GM23338 (cell line): Measurements from ENCODE around the gene KRTAP1-4. TPM values are rescaled to one million over a fixed set of nuclear protein-coding genes. Genes with fewer than 3 reads are reported as not detected.

Source experiments
- ATAC-seq: fragments of 200-7000 bp; cut with Tn5 transposase; 3 replicates; pipeline ENCODE4 v1.9.1; 2020
- DNase-seq: peaks from one replicate; pipeline ENCODE4 v3.0.0-alpha.2; 2015; ENCODE audit warnings: low spot score
- H2AFZ ChIP-seq: fragments of 200-600 bp; sonication (generic); 2 replicates; pipeline ENCODE4 v1.8.0; 2016; ENCODE audit warnings: antibody characterized with exemption, mild to moderate bottlenecking, moderate library complexity
- H3F3A ChIP-seq: fragments of 200-600 bp; sonication (generic); replicated peaks from 2 replicates; pipeline ENCODE4 v1.8.0; 2017; ENCODE audit warnings: antibody characterized with exemption, mixed run types, low read depth
- H3K27ac ChIP-seq: fragments of 200-600 bp; sonication (generic); 2 replicates; pipeline ENCODE4 v1.6.1; 2016; ENCODE audit warnings: low read depth
- H3K27me3 ChIP-seq: fragments of 200-600 bp; sonication (generic); 2 replicates; pipeline ENCODE4 v1.8.0; 2016; ENCODE audit warnings: mild to moderate bottlenecking, mixed run types, moderate library complexity; ENCODE audit not compliant: insufficient read depth
- H3K36me3 ChIP-seq: fragments of 200-600 bp; sonication (generic); 2 replicates; pipeline ENCODE4 v1.8.0; 2016; ENCODE audit warnings: mild to moderate bottlenecking; ENCODE audit not compliant: insufficient read depth
- H3K4me1 ChIP-seq: fragments of 200-600 bp; sonication (generic); 2 replicates; pipeline ENCODE4 v1.8.0; 2016; ENCODE audit warnings: mild to moderate bottlenecking, moderate library complexity; ENCODE audit not compliant: insufficient read depth
- H3K4me2 ChIP-seq: fragments of 200-600 bp; sonication (generic); 2 replicates; pipeline ENCODE4 v1.7.1; 2017; ENCODE audit warnings: mixed run types
- H3K4me3 ChIP-seq: fragments of 200-600 bp; sonication (generic); 2 replicates; pipeline ENCODE4 v1.6.1; 2016; ENCODE audit warnings: mixed run types
- H3K79me2 ChIP-seq: fragments of 200-600 bp; sonication (generic); replicated peaks from 2 replicates; pipeline ENCODE4 v1.8.0; 2017; ENCODE audit warnings: mild to moderate bottlenecking; ENCODE audit not compliant: insufficient read depth
- H3K9me2 ChIP-seq: fragments of 200-600 bp; sonication (generic); 2 replicates; pipeline ENCODE4 v1.8.0; 2017; ENCODE audit not compliant: insufficient read depth
- H4K20me1 ChIP-seq: fragments of 200-600 bp; sonication (generic); replicated peaks from 2 replicates; pipeline ENCODE4 v1.8.0; 2017; ENCODE audit warnings: mild to moderate bottlenecking; ENCODE audit not compliant: insufficient read depth
- H3K27ac Mint-ChIP-seq: 2 replicates; pipeline ENCODE4 v1.8.0; 2020; ENCODE audit warnings: inconsistent platforms, mild to moderate bottlenecking, moderate library complexity, mixed read lengths
- H3K27me3 Mint-ChIP-seq: 3 replicates; pipeline ENCODE4 v1.8.0; 2022; ENCODE audit warnings: low read depth, mild to moderate bottlenecking, moderate library complexity, mixed read lengths, inconsistent platforms; ENCODE audit not compliant: insufficient read depth, poor library complexity
- H3K36me3 Mint-ChIP-seq: 3 replicates; pipeline ENCODE4 v1.8.0; 2021; ENCODE audit warnings: low read depth, mild to moderate bottlenecking, inconsistent platforms, moderate library complexity, mixed read lengths
- H3K4me1 Mint-ChIP-seq: 3 replicates; pipeline ENCODE4 v1.8.0; 2020; ENCODE audit warnings: mild to moderate bottlenecking, inconsistent platforms, mixed read lengths
- H3K4me3 Mint-ChIP-seq: 3 replicates; pipeline ENCODE4 v1.8.0; 2021; ENCODE audit warnings: moderate library complexity, mild to moderate bottlenecking, inconsistent platforms, mixed read lengths
- H3K9me3 Mint-ChIP-seq: 3 replicates; pipeline ENCODE4 v1.8.0; 2020; ENCODE audit warnings: moderate library complexity, mild to moderate bottlenecking, inconsistent platforms, mixed read lengths
- ETS1 ChIP-seq: IDR thresholded peaks from 2 replicates; pipeline ENCODE4 v1.6.1; 2016; ENCODE audit warnings: antibody characterized with exemption
- ZNF462 ChIP-seq: fragments of 250-450 bp; sonication (Bioruptor Pico); IDR thresholded peaks from 2 replicates; pipeline ENCODE4 v1.5.0; 2020; ENCODE audit warnings: mild to moderate bottlenecking, moderate library complexity
- polyA plus RNA-seq: library from polyadenylated mRNA; unstranded; fragments of >200 nt; fragmentation: Nextera tagmentation; extraction: Ambion mirVana; gene quantifications from 2 replicates; pipeline ENCODE4 v1.2.1, GENCODE V29; 2016
- total RNA-seq: library from RNA; depleted of rRNA; stranded (reverse); fragments of >200 nt; shearing (Covaris generic); gene quantifications from 2 replicates; pipeline ENCODE4 v1.2.3, GENCODE V29; 2014

The KRTAP1-4 gene
- total and polyA plus RNA-seq, 2 experiments from 2014 or later, result not detected

GRCh38 chr17:40996829-40997228 lies 33.2 kb downstream of the KRTAP1-4 start:
- H3K36me3 Mint-ChIP-seq, result no peaks in the 10 kb centered on the region
- H3K4me2 ChIP-seq, result no peak overlapping the region
- no peaks in the 10 kb centered on the region for H3K27me3 ChIP-seq
- no peak for ATAC-seq
- H2AFZ ChIP-seq, result no peak overlapping the region
- no peaks in the 10 kb centered on the region for H3K4me1 ChIP-seq
- no peak overlapping the region for H3K4me3 Mint-ChIP-seq
- no peak overlapping the region for H3K27ac ChIP-seq
- TF ChIP-seq ZNF462 (CRISPR knock-in tag), result no peak
- no peak overlapping the region for H3K27ac Mint-ChIP-seq
- H3K4me3 ChIP-seq, result no peak overlapping the region
- DNase-seq, result no peak
- 0 out of 2 replicates have a peak, but pooled peaks cover 4% of the 10 kb centered on the region for H3K9me2 ChIP-seq
- H3K4me1 Mint-ChIP-seq, result peaks cover 4% of the 10 kb centered on the region; the same call in 2 of the 3 replicates
- H3K79me2 ChIP-seq, result no peaks in the 10 kb centered on the region
- H4K20me1 ChIP-seq, result no peaks in the 10 kb centered on the region
- H3K36me3 ChIP-seq, result no peaks in the 10 kb centered on the region
- no peaks in the 10 kb centered on the region for H3K9me3 Mint-ChIP-seq
- no peaks in the 10 kb centered on the region for H3K27me3 Mint-ChIP-seq
- no peaks in the 10 kb centered on the region for H3F3A ChIP-seq

- Histone ChIP-seq H3K27ac (no peak overlapping the region), H3K4me1 (no peaks in the 10 kb centered on the region), H3K79me2 (no peaks in the 10 kb centered on the region), H2AFZ (no peak overlapping the region), H3K4me3 (no peak overlapping the region), H3F3A (no peaks in the 10 kb centered on the region), H4K20me1 (no peaks in the 10 kb centered on the region), H3K9me2 (0 out of 2 replicates have a peak, but pooled peaks cover 4% of the 10 kb centered on the region), H3K4me2 (no peak overlapping the region), H3K36me3 (no peaks in the 10 kb centered on the region), H3K27me3 (no peaks in the 10 kb centered on the region)
- H3K4me3 Mint-ChIP-seq, result no peak overlapping the region
- H3K36me3 Mint-ChIP-seq, result no peaks in the 10 kb centered on the region
- no peaks in the 10 kb centered on the region for H3K9me3 Mint-ChIP-seq
- no peak overlapping the region for H3K27ac Mint-ChIP-seq
- TF ChIP-seq ETS1, result no peak
- ATAC-seq (no peak), DNase-seq (no peak)
- peaks cover 4% of the 10 kb centered on the region; the same call in 2 of the 3 replicates for H3K4me1 Mint-ChIP-seq
- no peaks in the 10 kb centered on the region for H3K27me3 Mint-ChIP-seq
Measured at GRCh38 chr17:40995116-40995515, 34.9 kb downstream of the KRTAP1-4 start.
